ENCODE data around the gene PTPRK. TPM values are rescaled to one million over a fixed set of nuclear protein-coding genes. Genes with fewer than 3 reads are reported as not detected.

PTPRK gene
- total RNA-seq, 1 experiment from 2014 or later = 53.8 TPM

GRCh38 chr6:128078276-128078675 is 442.1 kb downstream of the PTPRK start:
- H3K79me2 ChIP-seq (ENCODE audit: low read length) = no peaks in the 10 kb centered on the region
- no peak overlapping the region for H3K4me2 ChIP-seq (ENCODE audit: low read length)
- H3K27ac ChIP-seq (ENCODE audit: low read length) = no peak overlapping the region
- H3K4me1 ChIP-seq (ENCODE audit: insufficient read depth, low read length) = no peaks in the 10 kb centered on the region
- no peak for TF ChIP-seq CTCF (conservative IDR thresholded peaks at IDR 0.05; ENCODE audit: low read depth, low read length)
- TF ChIP-seq EZH2phosphoT487 (IDR thresholded peaks at IDR 0.05; ENCODE audit: borderline replicate concordance, low read length) = no peak
- no peak for TF ChIP-seq EZH2 (IDR thresholded peaks at IDR 0.05; ENCODE audit: low read length, unreplicated experiment)
- ChIA-PET POLR2A (ENCODE audit: unreplicated experiment) (no interaction called here), CTCF (no interaction called here)
- BruUV-seq (replicated peaks) = no TSS peak
- ATAC-seq = no peak
- no peaks in the 10 kb centered on the region for H3K27me3 ChIP-seq (ENCODE audit: low read length)
- H3F3A ChIP-seq (ENCODE audit: low read length, unreplicated experiment) = no peaks in the 10 kb centered on the region
- peaks cover 5% of the 10 kb centered on the region; the same call in 1 of the 2 replicates for H3K36me3 ChIP-seq (ENCODE audit: low read depth, low read length)
- H3K9ac ChIP-seq (ENCODE audit: low read length) = no peak overlapping the region
- no peak overlapping the region for H2AFZ ChIP-seq (ENCODE audit: low read length)
- H3K9me2 ChIP-seq (replicated peaks; ENCODE audit: low read length) = no peaks in the 10 kb centered on the region
- no peaks in the 10 kb centered on the region for H4K20me1 ChIP-seq (ENCODE audit: low read length)
- DNase-seq = no peak
- no peaks in the 10 kb centered on the region for H3K9me3 ChIP-seq (ENCODE audit: low read length)
- intact Hi-C loops (cut with micrococcal nuclease) = no loop called here
- H3K4me3 ChIP-seq (ENCODE audit: low read length) = no peak overlapping the region

DNA sequence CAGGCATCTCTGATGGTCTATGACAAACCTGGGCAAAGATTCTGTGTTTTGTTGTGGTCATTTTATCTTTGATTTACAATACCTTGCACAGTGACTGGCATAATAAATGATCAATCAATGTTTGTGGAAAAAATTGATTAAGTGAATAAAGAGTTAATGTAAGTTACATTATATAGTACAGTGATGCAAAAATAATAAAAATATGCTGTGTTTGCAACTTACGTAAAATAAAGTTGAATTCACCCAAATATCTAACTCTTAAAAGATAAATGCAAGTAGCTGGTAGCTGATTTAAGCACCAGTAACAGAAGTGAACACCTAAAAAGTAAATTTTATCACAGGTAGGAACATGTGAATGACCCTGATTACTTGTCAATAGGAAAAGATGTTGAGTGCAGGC is 443.6 kb downstream of the PTPRK start:
- Histone ChIP-seq H3K79me2 (ENCODE audit: low read length) (no peaks in the 10 kb centered on the region), H3K9me2 (replicated peaks; ENCODE audit: low read length) (no peaks in the 10 kb centered on the region), H3F3A (ENCODE audit: low read length, unreplicated experiment) (no peaks in the 10 kb centered on the region), H3K9ac (ENCODE audit: low read length) (no peak overlapping the region), H3K4me2 (ENCODE audit: low read length) (no peak overlapping the region), H3K36me3 (ENCODE audit: low read depth, low read length) (no peaks in the 10 kb centered on the region; the same call in 1 of the 2 replicates), H3K9me3 (ENCODE audit: low read length) (no peaks in the 10 kb centered on the region), H3K4me3 (ENCODE audit: low read length) (no peak overlapping the region), H3K27ac (ENCODE audit: low read length) (no peak overlapping the region), H2AFZ (ENCODE audit: low read length) (no peak overlapping the region), H4K20me1 (ENCODE audit: low read length) (no peaks in the 10 kb centered on the region), H3K4me1 (ENCODE audit: insufficient read depth, low read length) (no peaks in the 10 kb centered on the region), H3K27me3 (ENCODE audit: low read length) (no peaks in the 10 kb centered on the region)
- intact Hi-C loops (cut with micrococcal nuclease) = no loop called here
- POLR2A ChIA-PET (ENCODE audit: unreplicated experiment) = no interaction called here
- no TSS peak for BruUV-seq (replicated peaks)
- no peak for ATAC-seq
- TF ChIP-seq EZH2 (IDR thresholded peaks at IDR 0.05; ENCODE audit: low read length, unreplicated experiment) (no peak), CTCF (conservative IDR thresholded peaks at IDR 0.05; ENCODE audit: low read depth, low read length) (no peak)
- no peak for DNase-seq
- CTCF ChIA-PET = no interaction called here

DNA sequence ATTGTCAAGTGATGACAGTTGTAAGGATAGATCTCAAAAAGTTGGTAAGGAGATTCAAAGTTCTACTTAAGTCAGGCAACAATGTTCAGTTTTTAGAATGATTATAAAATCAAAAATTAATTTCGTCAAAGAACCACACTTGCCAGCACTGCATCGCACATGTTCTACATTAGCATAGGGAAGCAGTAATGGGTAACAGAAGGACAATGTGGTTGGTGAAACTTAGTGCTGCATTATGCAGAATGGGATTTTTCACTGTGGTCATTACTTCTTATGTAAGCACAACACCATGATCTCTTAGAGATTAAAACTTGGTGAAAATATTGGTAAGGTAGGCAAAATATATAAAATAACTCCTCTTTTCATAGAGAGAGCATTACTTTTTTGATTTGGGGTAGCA is 445.8 kb downstream of the PTPRK start:
- Histone ChIP-seq H2AFZ (ENCODE audit: low read length) (no peak overlapping the region), H4K20me1 (ENCODE audit: low read length) (no peaks in the 10 kb centered on the region), H3K79me2 (ENCODE audit: low read length) (no peaks in the 10 kb centered on the region), H3K36me3 (ENCODE audit: low read depth, low read length) (no peaks in the 10 kb centered on the region; the same call in 1 of the 2 replicates), H3K9ac (ENCODE audit: low read length) (no peak overlapping the region), H3F3A (ENCODE audit: low read length, unreplicated experiment) (no peaks in the 10 kb centered on the region), H3K4me3 (ENCODE audit: low read length) (no peak overlapping the region), H3K27me3 (ENCODE audit: low read length) (no peaks in the 10 kb centered on the region), H3K4me1 (ENCODE audit: insufficient read depth, low read length) (no peaks in the 10 kb centered on the region), H3K27ac (ENCODE audit: low read length) (no peak overlapping the region), H3K9me2 (replicated peaks; ENCODE audit: low read length) (no peaks in the 10 kb centered on the region), H3K9me3 (ENCODE audit: low read length) (no peaks in the 10 kb centered on the region), H3K4me2 (ENCODE audit: low read length) (no peak overlapping the region)
- TF ChIP-seq EZH2 (IDR thresholded peaks at IDR 0.05; ENCODE audit: low read length, unreplicated experiment) = no peak
- TF ChIP-seq CTCF (conservative IDR thresholded peaks at IDR 0.05; ENCODE audit: low read depth, low read length) = no peak
- no peak for TF ChIP-seq EZH2phosphoT487 (IDR thresholded peaks at IDR 0.05; ENCODE audit: borderline replicate concordance, low read length)
- DNase-seq (no peak), ATAC-seq (no peak)
- BruUV-seq (replicated peaks) = no TSS peak
- POLR2A ChIA-PET (ENCODE audit: unreplicated experiment) = no interaction called here
- CTCF ChIA-PET = no interaction called here
- intact Hi-C loops (cut with micrococcal nuclease) = no loop called here

Measured in PC-3 (cell line).